Measurements from ENCODE around the gene FAM124A. TPM values are rescaled to one million over a fixed set of nuclear protein-coding genes. Genes with fewer than 3 reads are reported as not detected.

FAM124A gene
- polyA plus RNA-seq, 2 of the 4 experiments (the other 2 are of a cell fraction) = 1.5 to 1.6 TPM

DNA sequence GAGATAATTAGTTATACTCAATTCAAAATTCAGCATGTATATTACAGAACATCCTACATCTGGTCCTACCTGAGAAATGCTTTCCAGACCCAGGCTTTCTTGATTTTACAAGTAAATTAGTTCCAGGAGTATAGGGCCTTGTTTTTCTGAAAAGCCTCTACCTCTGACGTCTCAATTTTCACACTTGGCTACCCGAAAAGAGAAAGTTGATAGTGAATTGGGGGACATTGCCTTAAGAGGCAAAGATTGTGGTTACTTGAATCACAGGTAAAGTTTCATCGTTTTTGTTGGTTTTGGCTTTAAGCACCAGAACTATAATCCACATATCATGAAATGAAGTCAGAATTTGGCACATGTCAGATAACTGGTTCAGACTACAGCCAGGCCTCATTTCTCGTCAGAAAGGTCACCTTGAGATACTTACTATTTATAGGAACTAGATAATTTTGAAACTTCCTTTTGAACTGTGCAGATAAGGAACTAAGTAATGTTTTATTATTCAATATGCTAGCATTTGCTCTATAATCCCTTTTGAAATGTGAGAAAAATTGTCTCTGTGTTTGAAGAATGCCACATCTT lies 30.8 kb downstream of the FAM124A start (continued):
- TF ChIP-seq MYC (IDR thresholded peaks at IDR 0.05; ENCODE audit: borderline replicate concordance, low read length) = no peak

DNA sequence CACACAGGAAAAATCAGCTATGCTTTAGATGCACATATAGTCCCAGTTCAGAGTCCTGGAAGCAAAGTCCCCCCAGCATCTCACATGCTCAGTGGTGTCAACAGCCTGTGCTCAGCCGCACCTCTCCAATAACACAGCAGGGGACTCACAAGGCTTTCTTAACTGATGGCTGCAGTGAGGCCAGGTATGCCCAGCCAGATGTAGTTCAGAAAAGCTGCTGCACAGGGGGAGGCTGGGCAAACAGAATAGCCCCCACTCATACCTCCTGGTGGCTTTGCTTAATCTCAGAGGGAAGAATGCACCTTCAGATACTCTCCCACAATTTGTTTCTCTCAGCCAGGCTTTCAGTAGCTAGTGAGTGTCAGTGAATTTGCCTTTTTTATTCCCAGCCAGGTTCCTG lies 33.4 kb downstream of the FAM124A start:
- H3K27ac ChIP-seq = no peak overlapping the region
- FAIRE-seq (no peak), DNase-seq (ENCODE audit: low read depth in 1 of 2, low spot score in 1 of 2) (no peak), ATAC-seq (no peak)
- no peaks in the 10 kb centered on the region for H3K9me3 ChIP-seq
- no peak for TF ChIP-seq CEBPB (IDR thresholded peaks at IDR 0.05)
- TF ChIP-seq, protein P1, sequence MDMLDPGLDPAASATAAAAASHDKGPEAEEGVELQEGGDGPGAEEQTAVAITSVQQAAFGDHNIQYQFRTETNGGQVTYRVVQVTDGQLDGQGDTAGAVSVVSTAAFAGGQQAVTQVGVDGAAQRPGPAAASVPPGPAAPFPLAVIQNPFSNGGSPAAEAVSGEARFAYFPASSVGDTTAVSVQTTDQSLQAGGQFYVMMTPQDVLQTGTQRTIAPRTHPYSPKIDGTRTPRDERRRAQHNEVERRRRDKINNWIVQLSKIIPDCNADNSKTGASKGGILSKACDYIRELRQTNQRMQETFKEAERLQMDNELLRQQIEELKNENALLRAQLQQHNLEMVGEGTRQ (IDR thresholded peaks at IDR 0.05) = no peak
- no peak for TF ChIP-seq CBX2 (IDR thresholded peaks at IDR 0.05; ENCODE audit: borderline replicate concordance, low read depth)
- no peak for TF ChIP-seq NFE2L2 (conservative IDR thresholded peaks at IDR 0.05; ENCODE audit: low read length)
- no peak for TF ChIP-seq BHLHE40 (IDR thresholded peaks at IDR 0.05; ENCODE audit: low read depth, low read length)
- TF ChIP-seq, protein P2, sequence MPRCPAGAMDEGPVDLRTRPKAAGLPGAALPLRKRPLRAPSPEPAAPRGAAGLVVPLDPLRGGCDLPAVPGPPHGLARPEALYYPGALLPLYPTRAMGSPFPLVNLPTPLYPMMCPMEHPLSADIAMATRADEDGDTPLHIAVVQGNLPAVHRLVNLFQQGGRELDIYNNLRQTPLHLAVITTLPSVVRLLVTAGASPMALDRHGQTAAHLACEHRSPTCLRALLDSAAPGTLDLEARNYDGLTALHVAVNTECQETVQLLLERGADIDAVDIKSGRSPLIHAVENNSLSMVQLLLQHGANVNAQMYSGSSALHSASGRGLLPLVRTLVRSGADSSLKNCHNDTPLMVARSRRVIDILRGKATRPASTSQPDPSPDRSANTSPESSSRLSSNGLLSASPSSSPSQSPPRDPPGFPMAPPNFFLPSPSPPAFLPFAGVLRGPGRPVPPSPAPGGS (IDR thresholded peaks at IDR 0.05) = no peak
- TF ChIP-seq EHMT2 (IDR thresholded peaks at IDR 0.05; ENCODE audit: low read depth) = no peak
- no peak for TF ChIP-seq CHD4 (IDR thresholded peaks at IDR 0.05; ENCODE audit: borderline replicate concordance)
- H3K4me1 ChIP-seq = no peaks in the 10 kb centered on the region
- WGBS (ENCODE audit: missing lambda C conversion rate) = 100% methylated on average over 1 of the region's 1 CpG
- ChIA-PET CTCF (no interaction called here), POLR2A (no interaction called here)
- H3K4me3 ChIP-seq = no peak overlapping the region
- H3K4me2 ChIP-seq = no peak overlapping the region

DNA sequence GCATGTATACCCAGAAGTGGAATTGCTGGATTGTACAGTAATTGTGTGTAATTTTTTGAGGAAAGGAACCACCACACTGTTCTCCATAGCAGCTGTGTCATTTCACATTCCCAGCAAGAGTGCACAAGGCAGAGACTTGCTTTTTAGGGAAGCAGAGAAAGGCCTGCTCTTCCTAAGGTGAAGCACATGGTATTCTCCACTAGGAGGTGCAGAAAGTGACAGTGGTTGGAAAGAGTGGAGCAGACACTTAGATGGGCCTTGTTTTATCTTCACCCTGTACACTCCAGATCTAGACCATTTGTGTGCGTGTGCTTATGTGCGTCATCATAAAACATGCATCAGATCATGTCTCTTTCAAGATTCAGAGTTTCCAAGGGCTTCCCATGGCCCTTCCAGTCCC lies 35.0 kb downstream of the FAM124A start:
- DNase-seq (ENCODE audit: low read depth in 1 of 2, low spot score in 1 of 2) (no peak), ATAC-seq (no peak), FAIRE-seq (no peak)
- Histone ChIP-seq H3K4me3 (no peak overlapping the region), H3K4me2 (no peak overlapping the region), H3K4me1 (no peaks in the 10 kb centered on the region), H3K27ac (no peak overlapping the region), H3K9me3 (no peaks in the 10 kb centered on the region)
- ChIA-PET POLR2A (no interaction called here), CTCF (no interaction called here)
- 94% methylated on average over 2 of the region's 2 CpGs for WGBS (ENCODE audit: missing lambda C conversion rate)
- TF ChIP-seq FOXS1 (CRISPR knock-in tag; IDR thresholded peaks at IDR 0.05) = no peak
- TF ChIP-seq EHF (CRISPR knock-in tag; IDR thresholded peaks at IDR 0.05) = no peak
- TF ChIP-seq GATA3 (IDR thresholded peaks at IDR 0.05; ENCODE audit: borderline replicate concordance) = no peak
- no peak for TF ChIP-seq CHD4 (IDR thresholded peaks at IDR 0.05; ENCODE audit: borderline replicate concordance)
- TF ChIP-seq EP300 (IDR thresholded peaks at IDR 0.05) = no peak
- TF ChIP-seq, protein P3, sequence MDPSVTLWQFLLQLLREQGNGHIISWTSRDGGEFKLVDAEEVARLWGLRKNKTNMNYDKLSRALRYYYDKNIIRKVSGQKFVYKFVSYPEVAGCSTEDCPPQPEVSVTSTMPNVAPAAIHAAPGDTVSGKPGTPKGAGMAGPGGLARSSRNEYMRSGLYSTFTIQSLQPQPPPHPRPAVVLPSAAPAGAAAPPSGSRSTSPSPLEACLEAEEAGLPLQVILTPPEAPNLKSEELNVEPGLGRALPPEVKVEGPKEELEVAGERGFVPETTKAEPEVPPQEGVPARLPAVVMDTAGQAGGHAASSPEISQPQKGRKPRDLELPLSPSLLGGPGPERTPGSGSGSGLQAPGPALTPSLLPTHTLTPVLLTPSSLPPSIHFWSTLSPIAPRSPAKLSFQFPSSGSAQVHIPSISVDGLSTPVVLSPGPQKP (IDR thresholded peaks at IDR 0.05; ENCODE audit: low read depth, low read length) = no peak
- no peak for TF ChIP-seq EHMT2 (IDR thresholded peaks at IDR 0.05; ENCODE audit: low read depth)

DNA sequence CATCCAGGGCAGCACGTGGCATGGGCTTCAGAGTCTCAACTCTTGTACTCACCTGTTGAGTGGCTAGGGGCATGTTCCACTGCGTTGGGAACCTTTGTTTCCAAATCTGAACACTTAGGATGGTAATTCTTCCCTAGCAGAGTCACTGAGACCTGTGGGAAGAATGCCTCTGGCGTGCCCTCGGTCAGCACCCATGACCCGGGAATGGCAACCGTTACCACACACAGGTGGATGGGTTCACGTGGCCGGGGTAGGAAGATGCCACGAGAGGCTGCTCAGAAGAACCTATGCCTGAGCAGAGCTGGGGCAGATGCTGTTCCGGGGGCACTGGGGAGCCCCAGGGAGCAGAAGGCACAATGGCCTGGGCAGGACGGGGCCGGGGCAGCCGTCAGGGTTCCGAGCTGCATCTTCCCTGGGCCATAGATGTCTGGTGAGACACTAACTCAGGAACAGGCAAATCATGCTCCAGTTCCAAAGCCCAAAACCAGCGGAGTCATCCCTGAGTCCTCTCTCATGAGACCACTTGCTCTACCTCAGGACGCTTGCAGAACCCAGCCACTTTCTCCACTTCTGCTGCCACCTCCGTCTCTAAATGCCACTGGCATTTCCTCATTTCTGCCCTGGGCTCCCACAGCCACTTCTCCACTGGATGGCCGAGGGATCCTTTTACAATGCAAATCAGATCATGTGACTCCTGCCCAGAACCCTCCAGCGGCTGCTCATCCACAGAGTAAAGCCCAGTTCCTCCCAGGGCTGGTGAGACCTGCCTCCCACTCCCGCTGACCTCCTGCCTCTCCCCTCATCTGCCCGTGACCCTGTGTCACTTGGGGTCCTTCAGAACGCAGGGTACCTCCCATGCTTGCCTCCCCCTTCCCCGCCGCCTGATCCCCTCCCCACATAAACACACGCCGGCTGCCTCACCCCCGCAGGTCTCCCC lies 36.7 kb downstream of the FAM124A start:
- DNase-seq (ENCODE audit: low read depth in 1 of 2, low spot score in 1 of 2) (no peak), ATAC-seq (no peak), FAIRE-seq (no peak)
- Histone ChIP-seq H3K27ac (no peak overlapping the region), H3K9me3 (no peaks in the 10 kb centered on the region), H3K4me2 (no peak overlapping the region), H3K4me3 (no peak overlapping the region), H3K4me1 (no peaks in the 10 kb centered on the region)
- ChIA-PET CTCF (interaction anchor here (1.4 to 1.8 kb wide), 2 partner anchors 14 to 28 kb away, joined by 3 to 5 read pairs; no protein-coding TSS in a partner anchor), POLR2A (no interaction called here)
- 84% methylated on average over 20 of the region's 27 CpGs for whole genome bisulfite sequencing (ENCODE audit: missing lambda C conversion rate)
- TF ChIP-seq SREBF2 (IDR thresholded peaks at IDR 0.05) (no peak), FOSB (CRISPR knock-in tag; IDR thresholded peaks at IDR 0.05) (no peak), TFCP2L1 (CRISPR knock-in tag; IDR thresholded peaks at IDR 0.05) (no peak), ZFP36 (IDR thresholded peaks at IDR 0.05; ENCODE audit: borderline replicate concordance, partially characterized antibody) (no peak), POLR2AphosphoS2 (conservative IDR thresholded peaks at IDR 0.05; ENCODE audit: low read length) (no peak), FOXS1 (CRISPR knock-in tag; IDR thresholded peaks at IDR 0.05) (no peak), CHD2 (IDR thresholded peaks at IDR 0.05; ENCODE audit: low read length, partially characterized antibody) (no peak), HEYL (CRISPR knock-in tag; IDR thresholded peaks at IDR 0.05) (no peak)
- TF ChIP-seq, protein P4, sequence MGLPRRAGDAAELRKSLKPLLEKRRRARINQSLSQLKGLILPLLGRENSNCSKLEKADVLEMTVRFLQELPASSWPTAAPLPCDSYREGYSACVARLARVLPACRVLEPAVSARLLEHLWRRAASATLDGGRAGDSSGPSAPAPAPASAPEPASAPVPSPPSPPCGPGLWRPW (IDR thresholded peaks at IDR 0.05) = no peak
- TF ChIP-seq, protein P3 (IDR thresholded peaks at IDR 0.05; ENCODE audit: low read depth, low read length) = no peak
- TF ChIP-seq, protein P5, sequence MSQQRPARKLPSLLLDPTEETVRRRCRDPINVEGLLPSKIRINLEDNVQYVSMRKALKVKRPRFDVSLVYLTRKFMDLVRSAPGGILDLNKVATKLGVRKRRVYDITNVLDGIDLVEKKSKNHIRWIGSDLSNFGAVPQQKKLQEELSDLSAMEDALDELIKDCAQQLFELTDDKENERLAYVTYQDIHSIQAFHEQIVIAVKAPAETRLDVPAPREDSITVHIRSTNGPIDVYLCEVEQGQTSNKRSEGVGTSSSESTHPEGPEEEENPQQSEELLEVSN (IDR thresholded peaks at IDR 0.05; ENCODE audit: borderline replicate concordance, low read depth) = no peak
- TF ChIP-seq, protein P2 (IDR thresholded peaks at IDR 0.05) = no peak
